GM19395 (cell line): ENCODE measurements around the gene GPC5.
"Not testable (repeated sequence)": the region's sequence is repeated elsewhere in the genome, so short reads cannot be mapped to it uniquely, and the experiment has no call there.

Experiments used
- ATAC-seq: cut with Tn5 transposase; IDR thresholded peaks from one replicate; pipeline ENCODE4 v1.9.1; 2021; ENCODE audit warnings: mild to moderate bottlenecking, moderate library complexity; ENCODE audit not compliant: unreplicated experiment

The GPC5 gene

GRCh38 chr13:91644806-91645205 lies 246.4 kb downstream of the GPC5 start:
- no peak for ATAC-seq

DNA sequence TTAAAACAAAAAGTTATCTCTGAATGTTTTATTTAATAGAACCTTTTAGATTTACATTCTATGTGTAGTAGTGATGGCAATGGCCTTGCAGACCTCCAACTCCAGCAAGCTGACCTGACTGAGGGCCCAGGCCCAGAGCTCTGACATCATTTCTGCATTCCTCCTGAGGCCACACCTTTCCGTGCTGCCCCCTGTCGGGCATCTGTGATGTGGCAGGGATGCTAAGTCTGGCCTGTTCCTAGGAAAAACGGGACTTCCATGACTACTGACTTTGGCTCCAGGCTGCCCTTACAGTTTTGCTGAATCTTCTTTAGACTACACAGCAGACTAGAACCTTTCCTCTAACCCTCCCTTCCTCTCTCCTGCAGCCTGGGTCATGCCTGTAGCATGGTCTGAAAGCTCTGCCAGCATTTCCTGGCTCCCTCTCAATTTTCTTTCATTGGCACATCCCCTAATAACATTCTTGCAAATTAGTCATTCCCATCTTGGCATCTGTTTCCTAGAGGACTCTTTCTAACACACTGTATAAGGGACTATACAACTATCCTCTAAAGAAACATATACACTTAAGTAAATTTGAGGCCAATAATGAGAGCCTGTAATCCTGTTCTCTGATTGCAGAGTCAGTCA lies 249.1 kb downstream of the GPC5 start:
- no peak for ATAC-seq

DNA sequence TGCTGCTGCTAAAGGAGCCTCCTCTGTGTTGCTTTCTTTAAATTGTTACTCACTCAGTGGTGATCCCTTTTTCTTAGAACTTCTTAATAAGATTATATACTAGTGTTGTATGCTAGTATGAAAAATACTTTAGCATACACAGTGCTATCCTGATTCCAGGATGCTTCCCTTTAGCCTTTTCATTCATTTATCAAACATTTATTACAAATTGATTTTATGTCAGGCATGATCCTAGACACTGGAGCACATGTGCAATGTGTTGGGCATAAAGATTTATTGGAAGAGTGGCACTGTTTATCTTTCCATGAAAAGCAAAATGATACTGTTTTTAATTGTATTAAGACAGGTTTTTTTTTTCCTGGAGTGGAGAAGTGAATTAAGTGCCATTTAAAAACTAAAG lies 249.6 kb downstream of the GPC5 start:
- no peak for ATAC-seq

GRCh38 chr13:91649456-91649855 lies 251.0 kb downstream of the GPC5 start:
- ATAC-seq, result no peak

- ATAC-seq, result no peak
Observed at GRCh38 chr13:91652404-91653301, 254.2 kb downstream of the GPC5 start.

DNA sequence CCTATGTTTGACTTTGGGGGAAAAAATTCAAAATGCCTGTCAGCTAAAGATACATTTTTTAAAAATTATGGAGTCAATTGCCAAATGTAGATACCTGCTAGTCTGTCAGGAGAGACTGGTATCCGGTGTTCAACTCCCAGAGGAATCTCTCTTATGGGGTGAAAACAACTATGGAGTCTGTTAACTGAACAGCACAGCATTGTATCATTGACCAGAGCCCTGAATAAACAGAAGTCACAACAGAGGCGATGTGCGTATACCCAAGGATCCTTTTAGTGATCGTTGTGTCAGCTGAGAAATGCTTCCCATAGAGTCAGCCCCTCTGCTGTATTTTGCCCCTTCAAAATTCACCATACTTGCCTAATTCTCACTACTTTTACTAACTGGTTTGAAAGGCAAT lies 257.3 kb downstream of the GPC5 start:
- ATAC-seq, result no peak

DNA sequence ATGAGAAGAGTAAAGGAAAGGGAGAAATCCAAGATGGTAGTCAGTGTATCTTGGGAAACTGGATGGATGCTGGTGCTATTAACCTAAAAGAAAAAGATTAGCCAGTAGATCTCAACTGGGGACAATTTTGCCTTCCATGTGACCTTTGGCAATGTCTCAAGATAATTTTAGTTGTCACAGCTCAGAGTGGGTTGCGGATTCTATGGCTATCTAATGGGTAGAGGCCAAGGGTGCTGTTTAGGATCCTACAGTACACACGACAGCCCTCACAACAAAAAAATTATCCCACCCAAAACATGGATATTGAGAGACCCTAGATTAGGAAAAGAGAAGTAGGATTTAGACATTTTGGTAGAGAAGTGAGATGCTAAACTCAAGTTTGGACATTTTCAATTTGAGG lies 258.9 kb downstream of the GPC5 start:
- ATAC-seq, result no peak

GRCh38 chr13:91659256-91660075 lies 261.0 kb downstream of the GPC5 start:
- no peak for ATAC-seq

GRCh38 chr13:91660076-91660415 lies 261.6 kb downstream of the GPC5 start:
- ATAC-seq, result no peak

DNA sequence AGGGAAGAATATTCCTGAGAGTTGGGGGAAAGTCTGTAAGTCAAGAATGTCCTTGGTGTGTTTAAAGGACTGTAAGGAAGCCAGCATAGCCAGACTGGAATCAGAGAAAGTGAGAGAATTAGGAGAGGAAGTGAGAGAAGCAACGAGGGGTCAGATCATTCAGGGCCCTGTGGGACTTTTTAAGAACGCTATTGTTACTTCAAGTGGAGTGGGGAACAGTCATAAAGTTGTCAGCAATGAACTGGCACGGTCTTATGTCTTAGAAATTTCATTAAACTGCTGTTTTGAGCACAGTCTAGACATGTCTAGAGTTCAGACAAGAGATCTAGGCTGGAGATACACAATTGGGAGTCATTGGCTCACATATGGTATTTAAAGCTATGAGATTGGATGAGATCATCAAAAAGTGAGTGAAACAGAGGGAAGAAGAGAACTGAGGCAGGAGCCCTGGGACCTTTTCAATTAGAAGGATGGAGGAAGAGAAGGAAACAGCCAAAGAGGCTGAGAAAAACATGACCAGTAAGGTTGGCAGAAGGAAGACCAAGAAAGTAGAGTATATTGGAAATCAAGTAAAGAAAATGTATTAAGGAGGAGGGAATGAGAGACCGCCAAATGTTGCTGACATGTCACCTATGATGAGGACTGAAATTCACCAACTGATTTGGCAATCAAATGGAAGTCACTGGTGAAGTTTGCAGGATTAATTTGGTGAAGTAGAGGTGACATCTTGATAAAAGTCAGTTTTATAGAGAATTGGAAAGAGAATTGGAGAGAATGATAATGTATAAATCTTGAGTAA lies 263.5 kb downstream of the GPC5 start:
- peak; percentile 62 for ATAC-seq

DNA sequence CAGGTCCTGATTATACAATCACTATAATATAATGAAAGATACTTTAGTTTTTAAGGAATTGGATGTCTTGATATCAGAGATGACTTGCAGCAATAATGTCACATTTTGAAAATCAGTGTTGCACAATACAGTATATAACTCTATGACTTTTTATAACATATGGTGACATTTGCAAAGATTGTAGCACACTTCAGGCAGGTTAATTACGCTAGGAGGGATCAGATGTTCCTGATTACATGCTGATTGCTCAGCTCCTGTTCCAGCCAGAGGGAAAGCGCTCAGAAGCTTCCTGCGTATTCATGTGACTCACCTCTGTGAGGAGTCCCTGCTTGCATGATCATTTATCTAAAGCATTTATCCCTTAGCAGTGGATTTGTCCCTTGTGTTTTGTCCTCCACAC lies 265.6 kb downstream of the GPC5 start:
- ATAC-seq, result no peak

GRCh38 chr13:91667486-91667885 lies 269.1 kb downstream of the GPC5 start:
- ATAC-seq, result no peak

DNA sequence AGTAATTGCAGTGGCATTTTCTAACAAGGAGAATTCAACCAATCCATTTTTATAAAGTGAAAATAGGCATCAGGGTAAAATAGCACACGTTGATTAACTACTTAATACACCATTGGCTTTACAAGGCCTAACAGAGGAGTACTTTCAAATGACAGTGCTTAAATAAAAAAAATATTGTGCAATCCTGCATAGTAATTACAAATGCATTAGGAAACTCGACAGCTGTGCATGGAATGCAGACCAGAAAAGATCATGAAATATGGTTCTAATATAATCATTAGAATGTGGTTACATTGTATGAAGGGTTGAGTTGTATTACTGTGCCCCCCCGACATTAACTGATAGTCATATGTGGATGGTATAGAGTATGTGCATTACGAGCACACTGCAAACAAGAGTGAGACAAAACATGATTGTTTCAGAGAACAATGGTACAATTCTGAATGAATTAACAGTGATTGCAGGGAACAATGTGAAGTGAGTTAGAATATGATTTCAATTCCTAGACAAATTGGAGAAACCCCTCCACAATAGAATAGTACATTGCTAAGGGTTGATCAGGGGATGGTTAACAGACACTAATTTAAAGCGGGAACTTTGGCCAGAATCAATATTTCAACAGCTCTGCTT lies 270.6 kb downstream of the GPC5 start:
- ATAC-seq, result no peak

GRCh38 chr13:91674347-91674746 lies 275.9 kb downstream of the GPC5 start:
- not testable (repeated sequence) for ATAC-seq

GRCh38 chr13:91684746-91685145 lies 286.3 kb downstream of the GPC5 start:
- ATAC-seq, result no peak

GRCh38 chr13:91690944-91691343 lies 292.5 kb downstream of the GPC5 start:
- ATAC-seq, result no peak

- ATAC-seq, result no peak
Observed at GRCh38 chr13:91693466-91693865, 295.0 kb downstream of the GPC5 start.

GRCh38 chr13:91698308-91698707 lies 299.9 kb downstream of the GPC5 start:
- no peak for ATAC-seq

DNA sequence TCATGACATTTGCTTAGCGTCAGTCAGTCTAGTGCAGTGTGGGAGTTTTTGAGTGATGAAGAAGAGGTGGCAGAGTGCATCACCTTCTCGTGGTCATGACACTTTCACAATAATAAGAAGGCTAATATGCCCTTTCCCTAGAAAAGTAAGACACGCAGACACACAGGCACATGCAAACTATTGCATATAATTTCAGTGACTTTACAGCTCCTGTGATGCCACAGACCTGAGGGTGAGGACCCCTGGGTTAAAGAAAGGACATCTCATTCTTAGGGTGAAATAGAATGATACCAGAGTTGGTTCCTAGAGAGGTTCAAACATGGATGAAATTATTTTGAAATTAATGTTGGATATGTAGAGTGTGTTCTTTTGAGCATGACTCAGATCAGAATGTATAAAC lies 300.3 kb downstream of the GPC5 start:
- no peak for ATAC-seq

GRCh38 chr13:91699863-91700262 lies 301.4 kb downstream of the GPC5 start:
- no peak for ATAC-seq
